HL-60 (cell line): ENCODE data around the gene COBL.

Experiments used
- DNase-seq, 2 experiments: peaks; one replicate each; pipeline ENCODE4 v3.0.0-alpha.2; 2010 to 2020; ENCODE audit warnings: low read depth in 1 of 2, low spot score in 1 of 2
- H3K27ac ChIP-seq: fragments of 250-450 bp; sonication (Bioruptor Pico); replicated peaks from 2 replicates; pipeline ENCODE4 v1.5.1; 2020; ENCODE audit warnings: mild to moderate bottlenecking, moderate library complexity
- H3K27me3 ChIP-seq: fragments of 250-450 bp; sonication (Bioruptor Pico); 2 replicates; pipeline ENCODE4 v1.5.1; 2021; ENCODE audit warnings: mild to moderate bottlenecking, moderate library complexity; ENCODE audit not compliant: insufficient read depth, poor library complexity, severe bottlenecking
- H3K4me3 ChIP-seq: replicated peaks from 2 replicates; pipeline ENCODE4 v1.5.1; 2011; ENCODE audit warnings: mild to moderate bottlenecking, control low read depth, low read length; ENCODE audit not compliant: insufficient read depth
- GABPA ChIP-seq: IDR thresholded peaks from 2 replicates; pipeline ENCODE4 v1.6.1; 2012; ENCODE audit warnings: low read depth
- POLR2AphosphoS5 ChIP-seq: IDR thresholded peaks from 2 replicates; pipeline ENCODE4 v1.6.1; 2012; ENCODE audit warnings: low read depth
- SPI1 ChIP-seq: IDR thresholded peaks from 2 replicates; pipeline ENCODE4 v1.6.1; 2012; ENCODE audit warnings: low read depth, mild to moderate bottlenecking, borderline replicate concordance
- TF ChIP-seq, protein P1 (sequence below): IDR thresholded peaks from one replicate; pipeline ENCODE4 v1.5.1; 2011; ENCODE audit warnings: low read length, control low read depth, inconsistent platforms; ENCODE audit not compliant: insufficient read depth
- TF ChIP-seq, protein P2 (sequence below): IDR thresholded peaks from 2 replicates; pipeline ENCODE4 v1.6.1; 2012; ENCODE audit warnings: low read depth; ENCODE audit not compliant: insufficient replicate concordance

Gene COBL

DNA sequence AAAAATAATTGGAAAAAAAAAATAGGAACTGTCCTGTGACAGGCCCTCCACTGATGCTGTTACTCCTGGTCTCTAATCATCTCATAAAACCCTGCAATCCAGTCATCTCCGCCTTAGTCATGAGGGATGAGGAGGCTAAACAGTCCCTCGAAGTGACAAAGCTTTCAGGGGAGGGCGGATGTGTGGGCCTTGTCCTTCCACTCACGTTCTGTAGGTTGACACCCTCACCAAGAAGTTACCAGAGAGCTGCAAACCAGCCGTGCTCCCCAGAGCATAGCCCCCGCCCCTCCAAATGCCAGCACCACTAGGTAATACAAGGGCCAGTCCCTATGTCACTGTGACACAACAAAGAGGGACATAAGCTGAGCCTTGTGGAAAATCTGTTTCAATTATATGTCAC is 11.9 kb downstream of the COBL start:
- H3K4me3 ChIP-seq = no peak overlapping the region
- no peak for TF ChIP-seq POLR2AphosphoS5
- TF ChIP-seq SPI1 = no peak
- TF ChIP-seq, protein P1, sequence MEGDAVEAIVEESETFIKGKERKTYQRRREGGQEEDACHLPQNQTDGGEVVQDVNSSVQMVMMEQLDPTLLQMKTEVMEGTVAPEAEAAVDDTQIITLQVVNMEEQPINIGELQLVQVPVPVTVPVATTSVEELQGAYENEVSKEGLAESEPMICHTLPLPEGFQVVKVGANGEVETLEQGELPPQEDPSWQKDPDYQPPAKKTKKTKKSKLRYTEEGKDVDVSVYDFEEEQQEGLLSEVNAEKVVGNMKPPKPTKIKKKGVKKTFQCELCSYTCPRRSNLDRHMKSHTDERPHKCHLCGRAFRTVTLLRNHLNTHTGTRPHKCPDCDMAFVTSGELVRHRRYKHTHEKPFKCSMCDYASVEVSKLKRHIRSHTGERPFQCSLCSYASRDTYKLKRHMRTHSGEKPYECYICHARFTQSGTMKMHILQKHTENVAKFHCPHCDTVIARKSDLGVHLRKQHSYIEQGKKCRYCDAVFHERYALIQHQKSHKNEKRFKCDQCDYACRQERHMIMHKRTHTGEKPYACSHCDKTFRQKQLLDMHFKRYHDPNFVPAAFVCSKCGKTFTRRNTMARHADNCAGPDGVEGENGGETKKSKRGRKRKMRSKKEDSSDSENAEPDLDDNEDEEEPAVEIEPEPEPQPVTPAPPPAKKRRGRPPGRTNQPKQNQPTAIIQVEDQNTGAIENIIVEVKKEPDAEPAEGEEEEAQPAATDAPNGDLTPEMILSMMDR = no peak
- TF ChIP-seq, protein P2, sequence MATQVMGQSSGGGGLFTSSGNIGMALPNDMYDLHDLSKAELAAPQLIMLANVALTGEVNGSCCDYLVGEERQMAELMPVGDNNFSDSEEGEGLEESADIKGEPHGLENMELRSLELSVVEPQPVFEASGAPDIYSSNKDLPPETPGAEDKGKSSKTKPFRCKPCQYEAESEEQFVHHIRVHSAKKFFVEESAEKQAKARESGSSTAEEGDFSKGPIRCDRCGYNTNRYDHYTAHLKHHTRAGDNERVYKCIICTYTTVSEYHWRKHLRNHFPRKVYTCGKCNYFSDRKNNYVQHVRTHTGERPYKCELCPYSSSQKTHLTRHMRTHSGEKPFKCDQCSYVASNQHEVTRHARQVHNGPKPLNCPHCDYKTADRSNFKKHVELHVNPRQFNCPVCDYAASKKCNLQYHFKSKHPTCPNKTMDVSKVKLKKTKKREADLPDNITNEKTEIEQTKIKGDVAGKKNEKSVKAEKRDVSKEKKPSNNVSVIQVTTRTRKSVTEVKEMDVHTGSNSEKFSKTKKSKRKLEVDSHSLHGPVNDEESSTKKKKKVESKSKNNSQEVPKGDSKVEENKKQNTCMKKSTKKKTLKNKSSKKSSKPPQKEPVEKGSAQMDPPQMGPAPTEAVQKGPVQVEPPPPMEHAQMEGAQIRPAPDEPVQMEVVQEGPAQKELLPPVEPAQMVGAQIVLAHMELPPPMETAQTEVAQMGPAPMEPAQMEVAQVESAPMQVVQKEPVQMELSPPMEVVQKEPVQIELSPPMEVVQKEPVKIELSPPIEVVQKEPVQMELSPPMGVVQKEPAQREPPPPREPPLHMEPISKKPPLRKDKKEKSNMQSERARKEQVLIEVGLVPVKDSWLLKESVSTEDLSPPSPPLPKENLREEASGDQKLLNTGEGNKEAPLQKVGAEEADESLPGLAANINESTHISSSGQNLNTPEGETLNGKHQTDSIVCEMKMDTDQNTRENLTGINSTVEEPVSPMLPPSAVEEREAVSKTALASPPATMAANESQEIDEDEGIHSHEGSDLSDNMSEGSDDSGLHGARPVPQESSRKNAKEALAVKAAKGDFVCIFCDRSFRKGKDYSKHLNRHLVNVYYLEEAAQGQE = no peak
- TF ChIP-seq GABPA = no peak
- no peak overlapping the region for H3K27ac ChIP-seq
- no peaks in the 10 kb centered on the region for H3K27me3 ChIP-seq
- DNase-seq = no peak

DNA sequence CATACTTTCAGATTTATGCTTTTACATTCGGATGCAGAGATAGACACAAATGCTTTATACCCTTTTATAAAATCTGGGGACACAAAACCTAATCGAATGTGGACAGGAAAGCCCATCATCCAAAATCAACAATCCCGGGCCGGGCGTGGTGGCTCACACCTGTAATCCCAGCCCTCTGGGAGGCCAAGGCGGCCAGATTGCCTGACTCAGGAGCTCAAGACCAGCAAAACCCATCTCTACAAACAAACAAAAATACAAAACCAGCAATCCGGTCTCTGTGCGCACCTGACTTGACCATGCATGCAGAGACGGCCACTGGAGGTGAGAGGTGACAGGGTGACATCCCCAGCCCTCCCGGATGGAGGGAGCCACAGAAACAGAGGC is 13.5 kb downstream of the COBL start:
- Histone ChIP-seq H3K27ac (no peak overlapping the region), H3K4me3 (no peak overlapping the region), H3K27me3 (no peaks in the 10 kb centered on the region)
- TF ChIP-seq GABPA (no peak), POLR2AphosphoS5 (no peak), SPI1 (no peak)
- TF ChIP-seq, protein P2 = no peak
- TF ChIP-seq, protein P1 = no peak
- no peak for DNase-seq

DNA sequence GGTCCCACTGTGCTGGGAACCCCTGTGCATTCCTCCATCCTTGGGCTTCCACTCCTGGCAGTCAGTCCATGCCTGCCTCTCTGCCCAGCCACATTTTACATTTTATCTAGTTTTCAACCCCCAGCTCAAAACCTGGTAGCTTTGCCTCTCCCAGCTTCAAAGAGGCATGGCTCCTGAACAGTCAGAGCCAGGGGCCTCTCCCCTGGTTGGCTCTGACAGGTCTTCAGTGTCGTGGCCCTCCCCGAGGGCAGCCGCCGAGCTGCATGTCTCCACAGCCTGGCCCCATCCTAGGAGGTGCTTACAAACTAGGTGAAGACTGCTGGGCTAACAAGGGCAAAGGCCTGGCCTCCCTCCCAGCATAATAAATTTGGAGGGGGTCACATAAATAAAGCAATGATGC is 14.8 kb downstream of the COBL start:
- no peak overlapping the region for H3K4me3 ChIP-seq
- no peak for DNase-seq
- no peak overlapping the region for H3K27ac ChIP-seq
- TF ChIP-seq POLR2AphosphoS5 (no peak), SPI1 (no peak), GABPA (no peak)
- TF ChIP-seq, protein P1 = no peak
- TF ChIP-seq, protein P2 = no peak
- no peaks in the 10 kb centered on the region for H3K27me3 ChIP-seq
